ENCODE data around the gene SPATA2. TPM values are rescaled to one million over a fixed set of nuclear protein-coding genes. Genes with fewer than 3 reads are reported as not detected.

Gene SPATA2
- total and polyA plus RNA-seq, 4 donors, result 1.2 to 3.4 (median 1.4) TPM

- Histone ChIP-seq H3K4me1 (ENCODE audit: control insufficient read depth in 4 of 4, insufficient read depth in 4 of 4, low read length in 3 of 4) (no peaks in the 10 kb centered on the region), H3K27ac (ENCODE audit: low read depth in 1 of 2, low read length in 2 of 2) (no peak overlapping the region), H3K27me3 (ENCODE audit: control insufficient read depth in 4 of 4, insufficient read depth in 4 of 4, low read length in 3 of 4) (no peaks in the 10 kb centered on the region), H3K4me3 (ENCODE audit: low read depth in 1 of 3, low read length in 3 of 3) (no peak overlapping the region), H3K9ac (ENCODE audit: low read depth in 1 of 2, low read length in 2 of 2) (no peak overlapping the region), H3K9me3 (ENCODE audit: control insufficient read depth in 4 of 4, low read length in 3 of 4) (no peaks in the 10 kb centered on the region), H3K36me3 (ENCODE audit: control insufficient read depth in 4 of 4, insufficient read depth in 3 of 4, low read depth in 1 of 4, low read length in 3 of 4) (peaks cover 4 to 31% (median 18%) of the 10 kb centered on the region in 4 donors)
- 80% methylated on average over 4 of the region's 4 CpGs for WGBS
- TF ChIP-seq HNF4G (IDR thresholded peaks at IDR 0.05) (no peak), YY1 (IDR thresholded peaks at IDR 0.05) (no peak), MAX (IDR thresholded peaks at IDR 0.05) (no peak), FOXA1 (IDR thresholded peaks at IDR 0.05) (no peak), RAD21 (IDR thresholded peaks at IDR 0.05) (no peak)
- TF ChIP-seq, protein P1, sequence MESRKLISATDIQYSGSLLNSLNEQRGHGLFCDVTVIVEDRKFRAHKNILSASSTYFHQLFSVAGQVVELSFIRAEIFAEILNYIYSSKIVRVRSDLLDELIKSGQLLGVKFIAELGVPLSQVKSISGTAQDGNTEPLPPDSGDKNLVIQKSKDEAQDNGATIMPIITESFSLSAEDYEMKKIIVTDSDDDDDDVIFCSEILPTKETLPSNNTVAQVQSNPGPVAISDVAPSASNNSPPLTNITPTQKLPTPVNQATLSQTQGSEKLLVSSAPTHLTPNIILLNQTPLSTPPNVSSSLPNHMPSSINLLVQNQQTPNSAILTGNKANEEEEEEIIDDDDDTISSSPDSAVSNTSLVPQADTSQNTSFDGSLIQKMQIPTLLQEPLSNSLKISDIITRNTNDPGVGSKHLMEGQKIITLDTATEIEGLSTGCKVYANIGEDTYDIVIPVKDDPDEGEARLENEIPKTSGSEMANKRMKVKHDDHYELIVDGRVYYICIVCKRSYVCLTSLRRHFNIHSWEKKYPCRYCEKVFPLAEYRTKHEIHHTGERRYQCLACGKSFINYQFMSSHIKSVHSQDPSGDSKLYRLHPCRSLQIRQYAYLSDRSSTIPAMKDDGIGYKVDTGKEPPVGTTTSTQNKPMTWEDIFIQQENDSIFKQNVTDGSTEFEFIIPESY (IDR thresholded peaks at IDR 0.05), result no peak
- no peak for DNase-seq (ENCODE audit: low spot score)
These were observed 37.9 kb downstream of the SPATA2 start for GRCh38 chr20:49877386-49877921.

- no peak for DNase-seq (ENCODE audit: low spot score)
- Histone ChIP-seq H3K9me3 (ENCODE audit: control insufficient read depth in 4 of 4, low read length in 3 of 4) (no peaks in the 10 kb centered on the region), H3K4me1 (ENCODE audit: control insufficient read depth in 4 of 4, insufficient read depth in 4 of 4, low read length in 3 of 4) (no peaks in the 10 kb centered on the region), H3K27me3 (ENCODE audit: control insufficient read depth in 4 of 4, insufficient read depth in 4 of 4, low read length in 3 of 4) (no peaks in the 10 kb centered on the region), H3K36me3 (ENCODE audit: control insufficient read depth in 4 of 4, insufficient read depth in 3 of 4, low read depth in 1 of 4, low read length in 3 of 4) (peaks cover 2 to 16% (median 9%) of the 10 kb centered on the region in 4 donors), H3K9ac (ENCODE audit: low read depth in 1 of 2, low read length in 2 of 2) (no peak overlapping the region), H3K4me3 (ENCODE audit: low read depth in 1 of 3, low read length in 3 of 3) (no peak overlapping the region), H3K27ac (ENCODE audit: low read depth in 1 of 2, low read length in 2 of 2) (no peak overlapping the region)
- TF ChIP-seq HNF4A (conservative IDR thresholded peaks at IDR 0.05) (no peak), RXRA (IDR thresholded peaks at IDR 0.05) (no peak), ATF3 (IDR thresholded peaks at IDR 0.05) (no peak)
- TF ChIP-seq, protein P2, sequence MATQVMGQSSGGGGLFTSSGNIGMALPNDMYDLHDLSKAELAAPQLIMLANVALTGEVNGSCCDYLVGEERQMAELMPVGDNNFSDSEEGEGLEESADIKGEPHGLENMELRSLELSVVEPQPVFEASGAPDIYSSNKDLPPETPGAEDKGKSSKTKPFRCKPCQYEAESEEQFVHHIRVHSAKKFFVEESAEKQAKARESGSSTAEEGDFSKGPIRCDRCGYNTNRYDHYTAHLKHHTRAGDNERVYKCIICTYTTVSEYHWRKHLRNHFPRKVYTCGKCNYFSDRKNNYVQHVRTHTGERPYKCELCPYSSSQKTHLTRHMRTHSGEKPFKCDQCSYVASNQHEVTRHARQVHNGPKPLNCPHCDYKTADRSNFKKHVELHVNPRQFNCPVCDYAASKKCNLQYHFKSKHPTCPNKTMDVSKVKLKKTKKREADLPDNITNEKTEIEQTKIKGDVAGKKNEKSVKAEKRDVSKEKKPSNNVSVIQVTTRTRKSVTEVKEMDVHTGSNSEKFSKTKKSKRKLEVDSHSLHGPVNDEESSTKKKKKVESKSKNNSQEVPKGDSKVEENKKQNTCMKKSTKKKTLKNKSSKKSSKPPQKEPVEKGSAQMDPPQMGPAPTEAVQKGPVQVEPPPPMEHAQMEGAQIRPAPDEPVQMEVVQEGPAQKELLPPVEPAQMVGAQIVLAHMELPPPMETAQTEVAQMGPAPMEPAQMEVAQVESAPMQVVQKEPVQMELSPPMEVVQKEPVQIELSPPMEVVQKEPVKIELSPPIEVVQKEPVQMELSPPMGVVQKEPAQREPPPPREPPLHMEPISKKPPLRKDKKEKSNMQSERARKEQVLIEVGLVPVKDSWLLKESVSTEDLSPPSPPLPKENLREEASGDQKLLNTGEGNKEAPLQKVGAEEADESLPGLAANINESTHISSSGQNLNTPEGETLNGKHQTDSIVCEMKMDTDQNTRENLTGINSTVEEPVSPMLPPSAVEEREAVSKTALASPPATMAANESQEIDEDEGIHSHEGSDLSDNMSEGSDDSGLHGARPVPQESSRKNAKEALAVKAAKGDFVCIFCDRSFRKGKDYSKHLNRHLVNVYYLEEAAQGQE (IDR thresholded peaks at IDR 0.05), result no peak
- WGBS, result 86% methylated on average over 6 of the region's 6 CpGs
These were observed 40.6 kb downstream of the SPATA2 start for GRCh38 chr20:49874696-49875095.

GRCh38 chr20:49872056-49872455, 43.3 kb downstream of the SPATA2 start:
- TF ChIP-seq HNF4G (IDR thresholded peaks at IDR 0.05), result no peak
- TF ChIP-seq FOXA1 (IDR thresholded peaks at IDR 0.05), result no peak
- no peak for TF ChIP-seq ATF3 (IDR thresholded peaks at IDR 0.05)
- TF ChIP-seq EGR1 (IDR thresholded peaks at IDR 0.05; ENCODE audit: low read depth in 2 of 2), result no peak
- TF ChIP-seq MAX (IDR thresholded peaks at IDR 0.05), result no peak
- TF ChIP-seq RAD21 (IDR thresholded peaks at IDR 0.05), result no peak
- no peak for TF ChIP-seq TAF1 (conservative IDR thresholded peaks at IDR 0.05)
- TF ChIP-seq SP1 (IDR thresholded peaks at IDR 0.05), result no peak
- TF ChIP-seq, protein P2 (IDR thresholded peaks at IDR 0.05), result no peak
- no peak for TF ChIP-seq GABPA (IDR thresholded peaks at IDR 0.05 in 1 of 2, conservative IDR thresholded peaks at IDR 0.05 in 1 of 2)
- TF ChIP-seq FOXA2 (IDR thresholded peaks at IDR 0.05), result no peak
- H3K27ac ChIP-seq (ENCODE audit: low read depth in 1 of 2, low read length in 2 of 2), result no peak overlapping the region
- H3K36me3 ChIP-seq (ENCODE audit: control insufficient read depth in 4 of 4, insufficient read depth in 3 of 4, low read depth in 1 of 4, low read length in 3 of 4), result peaks cover 3 to 13% (median 10%) of the 10 kb centered on the region in 4 donors
- no peaks in the 10 kb centered on the region for H3K9me3 ChIP-seq (ENCODE audit: control insufficient read depth in 4 of 4, low read length in 3 of 4)
- H3K27me3 ChIP-seq (ENCODE audit: control insufficient read depth in 4 of 4, insufficient read depth in 4 of 4, low read length in 3 of 4), result no peaks in the 10 kb centered on the region
- no peak for DNase-seq (ENCODE audit: low spot score)
- H3K4me3 ChIP-seq (ENCODE audit: low read depth in 1 of 3, low read length in 3 of 3), result no peak overlapping the region
- H3K9ac ChIP-seq (ENCODE audit: low read depth in 1 of 2, low read length in 2 of 2), result no peak overlapping the region
- H3K4me1 ChIP-seq (ENCODE audit: control insufficient read depth in 4 of 4, insufficient read depth in 4 of 4, low read length in 3 of 4), result no peaks in the 10 kb centered on the region
- 98% methylated on average over 1 of the region's 1 CpG for WGBS
